ENCODE results near the gene BACH2. TPM values are rescaled to one million over a fixed set of nuclear protein-coding genes. Genes with fewer than 3 reads are reported as not detected.
A peak's percentile ranks its signal among the peaks of the same experiment; 100 is the strongest.

BACH2 gene
- 1 to 10 TPM; 4.2 to 9.8 (median 5.8) TPM for total RNA-seq

DNA sequence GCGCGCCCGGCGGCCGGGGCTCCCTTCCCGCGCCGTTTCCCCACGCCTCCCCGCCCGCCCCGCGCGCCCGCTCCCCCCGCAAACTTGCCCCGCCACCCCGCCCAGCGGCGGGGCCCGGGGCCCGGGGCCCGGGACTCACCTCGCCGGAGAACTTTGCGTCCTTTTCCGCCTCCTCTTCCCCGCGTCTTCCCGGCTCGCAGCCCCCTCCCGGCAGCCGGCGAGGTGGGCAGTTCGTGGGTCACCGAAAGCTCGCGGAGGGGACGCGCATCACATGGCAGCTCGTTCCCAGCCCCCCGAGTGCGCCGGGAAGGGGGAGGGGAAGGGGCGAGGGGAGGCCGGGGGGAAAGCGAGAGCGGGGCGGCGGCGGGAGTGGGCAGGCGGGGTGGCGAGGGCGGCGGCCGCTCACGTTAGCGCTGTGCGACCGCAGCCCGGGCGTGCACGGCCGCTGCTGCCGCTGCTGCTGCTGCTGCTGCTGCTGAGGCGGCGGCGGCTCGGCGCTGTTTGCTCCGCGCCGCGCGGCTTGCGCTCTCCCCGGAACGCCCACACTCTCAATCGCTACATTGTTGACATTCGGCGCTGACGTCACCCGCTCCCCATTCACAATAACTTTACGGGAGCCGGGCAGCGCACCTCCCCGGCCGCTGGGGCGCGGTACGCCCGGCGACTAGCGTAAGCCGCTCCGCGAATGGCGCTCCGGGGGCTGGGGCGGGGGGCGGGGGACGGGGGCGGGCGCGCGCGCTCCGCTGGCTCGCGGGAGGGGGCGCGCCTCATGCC lies at the start of gene BACH2:
Gene BACH2, minus strand, starts transcription at position 503 of the 774 bp plus-strand sequence. CDS start 287,999 bp downstream, outside the sequence.
- under 1% methylated on average over 26 of the region's 112 CpGs for WGBS
- intact Hi-C loops (cut with DNase I) = loop anchor here (2.0 to 10.0 kb wide), 6 partner anchors 72 to 472 kb away; partner anchors contain the start of gene CASP8AP2
- no peaks in the 10 kb centered on the region for H3K36me3 ChIP-seq

DNA sequence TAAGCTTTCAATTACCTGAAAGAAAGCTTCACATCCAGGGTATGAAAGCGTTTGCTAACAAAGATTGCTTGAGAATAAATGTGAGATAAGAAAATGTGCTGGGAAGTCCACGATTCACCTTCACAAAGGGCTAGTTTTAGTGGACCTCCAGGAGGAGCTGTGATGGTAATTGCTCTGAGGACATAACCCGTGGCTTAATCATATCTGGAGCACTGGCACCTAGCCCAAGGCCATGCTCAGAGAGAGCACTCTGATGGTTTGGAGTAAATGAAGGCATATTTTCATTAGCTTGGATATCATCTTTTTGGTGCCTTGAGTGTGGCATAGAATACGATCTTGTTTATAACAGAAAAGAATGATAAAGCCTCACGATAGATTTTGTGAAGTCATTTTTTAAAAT lies 46.9 kb upstream of the BACH2 start:
- no peak overlapping the region for H3K27ac ChIP-seq (replicated peaks in 1 of 4)
- no peaks in the 10 kb centered on the region for H3K4me1 ChIP-seq
- no peaks in the 10 kb centered on the region for H3K9me3 ChIP-seq
- TF ChIP-seq POLR2AphosphoS5 (IDR thresholded peaks at IDR 0.05) (no peak), POLR2A (IDR thresholded peaks at IDR 0.05; ENCODE audit: low read depth) (no peak), EP300 (IDR thresholded peaks at IDR 0.05) (no peak)
- TF ChIP-seq, protein P1, sequence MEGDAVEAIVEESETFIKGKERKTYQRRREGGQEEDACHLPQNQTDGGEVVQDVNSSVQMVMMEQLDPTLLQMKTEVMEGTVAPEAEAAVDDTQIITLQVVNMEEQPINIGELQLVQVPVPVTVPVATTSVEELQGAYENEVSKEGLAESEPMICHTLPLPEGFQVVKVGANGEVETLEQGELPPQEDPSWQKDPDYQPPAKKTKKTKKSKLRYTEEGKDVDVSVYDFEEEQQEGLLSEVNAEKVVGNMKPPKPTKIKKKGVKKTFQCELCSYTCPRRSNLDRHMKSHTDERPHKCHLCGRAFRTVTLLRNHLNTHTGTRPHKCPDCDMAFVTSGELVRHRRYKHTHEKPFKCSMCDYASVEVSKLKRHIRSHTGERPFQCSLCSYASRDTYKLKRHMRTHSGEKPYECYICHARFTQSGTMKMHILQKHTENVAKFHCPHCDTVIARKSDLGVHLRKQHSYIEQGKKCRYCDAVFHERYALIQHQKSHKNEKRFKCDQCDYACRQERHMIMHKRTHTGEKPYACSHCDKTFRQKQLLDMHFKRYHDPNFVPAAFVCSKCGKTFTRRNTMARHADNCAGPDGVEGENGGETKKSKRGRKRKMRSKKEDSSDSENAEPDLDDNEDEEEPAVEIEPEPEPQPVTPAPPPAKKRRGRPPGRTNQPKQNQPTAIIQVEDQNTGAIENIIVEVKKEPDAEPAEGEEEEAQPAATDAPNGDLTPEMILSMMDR (IDR thresholded peaks at IDR 0.05) = no peak
- 84% methylated on average over 5 of the region's 5 CpGs for WGBS
- intact Hi-C loops (cut with DNase I) = no loop called here
- no peak for DNase-seq (ENCODE audit: extremely low spot score)
- H3K36me3 ChIP-seq = no peaks in the 10 kb centered on the region
- H3K27me3 ChIP-seq = no peaks in the 10 kb centered on the region
- H3K4me3 ChIP-seq = no peak overlapping the region

More for the DNA sequence above, at the start of gene BACH2:
- TF ChIP-seq POLR2AphosphoS5 (IDR thresholded peaks at IDR 0.05) = peak; percentile 77 to 84
- TF ChIP-seq POLR2A (IDR thresholded peaks at IDR 0.05; ENCODE audit: low read depth) = peak; percentile 29
- TF ChIP-seq, protein P1 (IDR thresholded peaks at IDR 0.05) = peak in 2 of 3 experiments; percentile 12 to 42
- TF ChIP-seq EP300 (IDR thresholded peaks at IDR 0.05) = no peak
- peaks cover 9 to 36% (median 31%) of the 10 kb centered on the region in 4 donors for H3K4me1 ChIP-seq
- peak within 1 kb of the TSS; percentile 96 to 97 (median 96) for H3K27ac ChIP-seq (replicated peaks in 1 of 4)
- H3K4me3 ChIP-seq = peak within 1 kb of the TSS; percentile 92 to 98 (median 96)
- peak; percentile 97 for DNase-seq (ENCODE audit: extremely low spot score)
- no peaks in the 10 kb centered on the region for H3K27me3 ChIP-seq
- H3K9me3 ChIP-seq = no peaks in the 10 kb centered on the region

DNA sequence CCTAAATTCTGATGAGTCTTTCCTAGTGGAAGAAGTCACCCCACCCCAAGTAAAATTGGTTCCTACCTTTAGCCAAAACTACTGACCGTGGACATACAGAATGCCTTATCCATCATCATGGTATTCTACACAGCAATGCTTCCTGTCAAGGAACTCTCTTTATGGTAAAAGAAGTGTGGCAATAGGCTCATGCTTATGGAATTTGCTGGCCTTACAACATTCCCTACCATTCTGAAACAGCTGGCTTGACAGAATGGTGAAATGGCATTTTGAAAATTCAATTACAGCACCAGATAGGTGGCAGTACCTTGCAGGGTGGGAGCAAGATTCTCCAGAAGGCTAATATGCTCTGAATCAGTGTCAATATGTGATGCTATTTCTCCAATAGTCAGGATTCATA lies 41.8 kb upstream of the BACH2 start:
- Histone ChIP-seq H3K36me3 (no peaks in the 10 kb centered on the region), H3K27me3 (no peaks in the 10 kb centered on the region), H3K4me1 (no peaks in the 10 kb centered on the region), H3K4me3 (no peak overlapping the region), H3K27ac (replicated peaks in 1 of 4) (no peak overlapping the region), H3K9me3 (no peaks in the 10 kb centered on the region)
- intact Hi-C loops (cut with DNase I) = no loop called here
- TF ChIP-seq POLR2AphosphoS5 (IDR thresholded peaks at IDR 0.05) = no peak
- TF ChIP-seq EP300 (IDR thresholded peaks at IDR 0.05) = no peak
- no peak for TF ChIP-seq POLR2A (IDR thresholded peaks at IDR 0.05; ENCODE audit: low read depth)
- TF ChIP-seq, protein P1 (IDR thresholded peaks at IDR 0.05) = no peak
- WGBS = 100% methylated on average over 1 of the region's 1 CpG
- no peak for DNase-seq (ENCODE audit: extremely low spot score)

DNA sequence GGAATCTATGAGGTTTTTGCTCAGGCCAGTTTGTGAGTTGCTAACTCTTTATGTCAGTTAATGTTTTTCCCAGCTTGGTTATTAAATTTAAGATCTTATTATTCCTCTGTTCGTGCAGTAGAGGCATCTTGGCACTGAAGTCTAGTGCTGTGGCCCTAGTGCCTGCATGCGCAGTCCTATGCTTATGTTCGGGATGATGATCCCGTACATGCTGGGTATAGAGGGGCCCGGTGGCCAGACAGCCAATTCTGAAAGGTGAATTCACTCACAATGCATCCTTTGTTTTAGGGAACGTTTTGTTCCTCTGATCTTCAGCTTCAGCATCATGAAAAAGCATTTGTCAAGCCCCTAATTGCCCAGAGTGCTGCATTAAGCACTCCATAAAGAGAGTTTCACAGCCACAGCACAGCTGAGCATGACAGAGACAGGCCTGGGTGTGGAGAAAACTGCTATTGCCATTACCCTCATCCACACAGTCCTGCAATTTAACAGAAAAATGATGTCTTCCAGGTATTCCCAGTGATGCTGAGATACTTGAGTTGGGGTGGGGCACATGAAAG lies 39.8 kb upstream of the BACH2 start:
- H3K27ac ChIP-seq (replicated peaks in 1 of 4) = no peak overlapping the region
- no peak for DNase-seq (ENCODE audit: extremely low spot score)
- TF ChIP-seq POLR2A (IDR thresholded peaks at IDR 0.05; ENCODE audit: low read depth) = no peak
- TF ChIP-seq, protein P1 (IDR thresholded peaks at IDR 0.05) = no peak
- TF ChIP-seq EP300 (IDR thresholded peaks at IDR 0.05) = no peak
- no peak for TF ChIP-seq POLR2AphosphoS5 (IDR thresholded peaks at IDR 0.05)
- no peaks in the 10 kb centered on the region for H3K4me1 ChIP-seq
- 60% methylated on average over 6 of the region's 6 CpGs for WGBS
- intact Hi-C loops (cut with DNase I) = no loop called here
- no peaks in the 10 kb centered on the region for H3K9me3 ChIP-seq
- no peak overlapping the region for H3K4me3 ChIP-seq
- H3K27me3 ChIP-seq = no peaks in the 10 kb centered on the region
- no peaks in the 10 kb centered on the region for H3K36me3 ChIP-seq
